GM21717 (cell line): ENCODE measurements around the gene ALG2.

Experiments
- ATAC-seq: cut with Tn5 transposase; IDR thresholded peaks from one replicate; pipeline ENCODE4 v1.9.1; 2021; ENCODE audit warnings: mild to moderate bottlenecking, moderate library complexity; ENCODE audit not compliant: unreplicated experiment

Gene ALG2

DNA sequence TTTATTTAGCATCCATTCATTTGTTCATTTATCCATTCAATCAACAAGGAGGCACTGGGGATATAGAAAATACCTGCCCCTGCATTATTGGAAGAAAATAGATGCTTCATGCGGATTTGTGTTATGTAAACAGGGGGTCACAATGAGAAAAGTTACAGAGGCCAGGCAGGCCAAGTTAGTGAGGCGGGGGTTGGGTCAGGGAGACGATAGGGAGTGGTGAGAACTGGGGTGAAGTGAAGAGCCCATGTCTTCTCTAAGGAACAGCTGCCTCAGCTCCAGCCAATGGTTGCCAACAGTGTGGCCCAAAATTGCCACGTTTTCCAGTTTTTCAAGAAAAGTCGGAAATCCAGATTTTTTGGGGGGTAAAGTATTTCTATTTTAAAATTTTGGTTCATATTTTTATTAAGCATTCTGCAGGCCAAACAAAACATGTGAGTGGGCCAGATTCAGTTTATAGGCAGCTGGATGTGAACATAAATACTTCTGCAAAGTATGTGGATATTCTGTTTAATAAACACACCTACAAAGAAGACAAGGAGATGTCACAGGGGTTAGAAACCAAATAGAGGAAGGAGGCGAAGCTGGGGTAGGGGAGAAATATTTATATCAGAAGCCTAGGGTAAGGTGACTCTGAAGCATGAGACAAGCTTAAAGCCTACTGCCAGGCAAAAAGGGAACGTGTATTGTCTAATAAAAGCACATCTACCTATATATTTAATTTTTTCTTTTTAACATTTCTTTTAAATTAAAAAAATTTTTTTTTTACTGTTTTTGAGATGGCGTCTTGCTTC, 44.0 kb downstream of the ALG2 start:
- no peak for ATAC-seq

DNA sequence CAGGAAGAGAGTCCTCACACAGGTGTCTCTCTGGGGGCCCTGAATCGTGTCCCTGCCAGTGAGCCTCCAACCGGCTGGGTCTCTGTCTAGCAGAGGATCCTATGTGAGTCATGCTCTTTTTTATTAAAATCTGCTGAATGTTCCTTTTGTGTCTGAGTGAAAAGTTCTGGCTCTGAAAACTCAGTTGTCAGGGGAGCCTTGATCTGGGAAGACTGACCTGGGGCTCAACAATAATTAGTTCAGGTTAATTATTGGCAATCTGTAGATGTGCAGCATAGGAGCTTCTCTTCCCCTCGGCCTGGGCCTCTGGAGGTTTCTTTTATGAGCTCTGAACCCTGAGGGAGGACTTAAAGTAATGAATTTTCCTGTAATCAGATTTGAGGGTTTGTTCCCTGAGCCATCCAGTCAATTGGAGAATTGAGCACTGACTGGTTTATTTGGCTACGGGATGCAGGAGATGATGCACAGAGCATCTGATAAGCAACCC, 45.2 kb downstream of the ALG2 start:
- no peak for ATAC-seq

DNA sequence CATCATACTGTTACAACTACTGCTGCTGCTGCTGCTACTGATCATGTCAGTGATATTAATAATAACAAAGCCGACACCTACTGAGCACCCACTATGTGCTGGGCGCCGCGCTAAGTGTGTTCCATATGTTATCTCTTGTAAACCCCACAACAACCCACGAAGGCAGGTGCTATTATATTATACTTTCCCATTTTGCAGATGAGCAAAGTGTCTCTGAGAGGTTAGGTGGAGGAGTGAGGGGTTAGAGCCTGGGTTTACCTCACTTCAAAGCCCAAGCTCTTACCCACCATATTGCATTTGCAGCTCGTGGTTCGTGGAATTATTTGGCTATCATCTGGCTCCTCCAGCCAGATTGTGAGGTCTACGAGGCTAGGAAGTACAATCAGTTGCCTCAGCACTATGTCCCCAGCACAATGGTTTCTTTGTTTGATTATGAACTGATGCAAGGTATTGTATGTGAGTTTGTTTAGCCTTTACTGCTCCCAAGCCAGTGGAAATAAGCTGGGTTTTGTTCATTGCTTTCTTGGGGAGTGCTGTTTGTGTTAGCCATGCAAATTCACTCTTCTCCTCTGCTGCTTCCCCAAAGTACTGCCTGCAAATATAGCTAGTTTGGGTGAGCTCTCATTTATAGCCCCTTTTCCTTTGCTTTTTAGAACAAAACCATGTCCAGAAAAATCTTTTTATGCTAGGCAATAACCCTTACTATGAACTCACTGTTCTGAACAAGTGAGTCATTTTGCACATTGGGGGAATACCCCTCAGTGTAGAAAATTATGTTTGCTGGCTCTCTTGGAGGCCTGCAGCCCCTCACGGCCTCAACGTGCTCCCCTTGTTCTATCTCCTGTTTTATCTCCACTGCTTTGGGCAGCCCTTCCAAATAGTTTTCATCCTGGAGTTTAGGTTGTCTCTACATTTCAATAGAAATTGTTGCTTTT, 47.9 kb downstream of the ALG2 start:
- peak; percentile 49 for ATAC-seq

DNA sequence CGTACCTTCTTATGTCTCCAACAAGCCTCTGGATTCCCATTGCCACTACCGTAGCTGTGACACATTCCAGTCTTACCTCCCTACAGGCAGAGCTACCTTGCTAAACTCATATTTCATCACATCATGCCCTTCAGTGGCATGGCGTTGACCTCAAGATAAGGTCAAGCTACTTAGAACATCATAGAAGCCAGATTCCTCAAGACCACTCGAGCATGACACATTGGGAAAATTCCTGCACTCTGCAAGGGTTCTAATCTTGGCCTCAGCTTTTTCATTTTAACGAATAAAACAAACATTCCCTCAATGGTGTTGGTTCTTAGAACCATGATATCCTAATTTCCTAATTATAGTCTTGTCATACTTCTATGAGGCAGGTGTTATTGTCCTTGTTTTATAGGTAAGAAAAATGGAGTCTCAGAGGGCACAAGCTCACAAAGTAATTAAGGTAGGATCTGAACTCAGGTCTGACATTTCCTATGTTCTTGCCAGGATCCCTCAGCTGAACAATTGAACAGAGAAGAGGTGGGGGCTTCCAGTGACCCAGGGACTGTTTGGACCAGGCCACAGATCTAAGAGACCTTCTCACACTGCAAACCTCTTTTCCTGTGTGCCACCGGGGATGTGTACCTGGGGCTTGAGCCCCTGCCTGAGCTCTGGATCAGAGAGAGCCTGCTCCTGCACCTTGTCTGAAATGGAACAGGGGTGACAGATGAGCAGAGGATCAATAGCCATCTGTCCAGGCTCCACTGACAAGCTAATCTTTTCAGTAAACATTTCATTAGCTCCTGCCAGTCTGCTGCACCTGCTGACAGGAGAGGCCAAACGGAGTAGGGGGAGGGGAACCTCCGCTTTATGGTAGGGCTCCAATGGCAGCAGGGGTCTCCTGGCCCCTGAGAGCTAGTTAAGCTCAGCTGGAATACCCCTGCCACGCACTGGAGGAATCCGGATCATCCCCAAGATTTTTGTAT, 49.3 kb downstream of the ALG2 start:
- ATAC-seq = no peak

DNA sequence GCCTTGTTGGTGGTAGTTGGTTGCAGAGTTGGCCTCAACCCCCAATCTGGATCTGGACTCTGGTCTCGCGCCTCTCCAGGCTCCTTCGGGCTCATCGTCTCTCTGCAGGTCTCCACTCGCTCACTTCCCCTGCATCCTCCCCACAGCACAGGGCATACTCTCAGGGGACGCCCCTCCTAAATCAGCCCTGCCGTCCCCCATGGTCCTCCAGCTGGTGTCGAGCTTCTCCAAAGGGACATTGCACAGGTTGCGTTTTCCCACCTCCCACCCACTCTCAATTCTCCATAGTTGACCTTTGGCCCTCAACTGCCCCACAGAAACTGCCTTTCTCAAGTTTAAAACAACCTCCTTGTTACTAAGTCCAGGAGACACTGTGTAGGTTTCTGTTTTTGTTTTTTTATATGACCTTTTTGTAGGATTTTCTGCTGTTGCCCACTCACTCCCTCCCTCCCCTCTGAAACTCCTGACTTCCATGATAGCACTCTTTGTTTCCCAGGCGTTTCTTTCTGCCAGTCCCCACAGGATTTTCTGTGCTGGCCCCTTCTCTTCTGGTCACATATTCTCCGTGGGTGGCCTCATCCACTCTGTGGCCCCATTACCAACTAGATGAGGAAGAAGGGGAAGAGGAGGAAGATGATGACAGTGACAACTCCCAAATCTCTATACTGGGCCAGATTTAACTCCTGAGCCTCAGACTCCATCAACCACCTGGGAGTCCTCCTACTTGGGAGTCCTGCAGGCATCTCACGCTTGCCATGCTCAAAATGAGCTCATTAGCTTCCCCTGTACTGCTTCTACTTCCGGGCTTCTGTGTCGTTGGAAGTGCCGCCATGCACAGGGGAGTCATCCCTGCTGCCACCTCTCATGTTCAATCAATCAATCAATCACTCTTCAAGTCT, 50.3 kb downstream of the ALG2 start:
- no peak for ATAC-seq

DNA sequence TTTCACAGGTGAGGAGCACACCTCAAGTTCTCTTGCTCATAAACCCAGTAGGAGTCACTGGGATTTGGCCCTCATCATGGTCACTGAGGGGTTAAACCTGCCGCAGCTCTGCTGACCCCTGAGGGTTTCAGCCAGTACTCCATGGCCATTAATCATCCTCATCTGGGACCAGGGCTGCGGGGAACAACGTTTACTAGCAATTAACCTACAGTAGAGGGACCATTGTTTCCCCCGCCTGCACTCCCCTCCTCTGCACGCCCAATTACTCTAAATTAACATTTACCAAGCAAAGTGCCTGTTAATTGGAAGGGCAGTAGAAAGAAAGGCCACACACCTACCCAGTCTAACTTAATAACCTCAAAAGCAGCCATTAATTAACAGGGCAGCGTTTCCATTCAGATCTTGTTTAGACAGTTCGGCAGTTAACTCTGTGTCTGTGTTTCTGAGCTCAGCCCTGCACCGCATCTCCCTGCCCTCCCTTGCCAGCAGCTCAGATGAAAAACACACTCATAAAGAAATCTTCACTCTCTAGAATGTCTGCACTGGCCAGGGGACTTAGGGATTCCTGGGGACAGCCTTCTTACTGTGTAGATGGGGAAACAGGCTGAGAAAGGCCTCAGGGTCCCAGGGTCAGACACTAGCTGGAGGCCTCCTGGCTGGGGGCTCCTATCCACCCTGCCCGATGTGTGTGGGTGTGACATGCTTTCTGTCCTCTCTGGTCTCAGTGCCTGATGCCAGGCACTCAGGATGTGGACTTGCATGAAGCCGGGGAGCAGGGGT, 51.6 kb downstream of the ALG2 start:
- no peak for ATAC-seq

DNA sequence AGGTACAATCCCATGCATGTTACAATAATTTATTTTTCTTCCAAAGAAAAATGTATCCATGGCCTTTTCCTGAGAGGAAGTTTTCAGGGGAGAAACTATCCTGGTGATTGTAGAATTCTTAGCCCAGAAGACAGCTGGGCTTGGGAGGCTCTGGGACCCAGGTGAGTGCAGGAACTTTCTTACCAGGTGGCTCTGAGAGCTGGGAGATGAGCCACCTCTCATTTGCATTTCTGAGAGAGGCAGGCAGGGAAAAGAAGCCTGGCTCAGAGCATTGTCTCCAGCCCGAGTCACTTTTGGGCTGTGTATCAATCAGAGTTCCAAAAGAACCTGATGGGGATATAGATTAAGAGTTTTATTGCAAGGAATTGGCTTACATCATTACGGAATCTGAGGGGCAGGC, 52.7 kb downstream of the ALG2 start:
- no peak for ATAC-seq

DNA sequence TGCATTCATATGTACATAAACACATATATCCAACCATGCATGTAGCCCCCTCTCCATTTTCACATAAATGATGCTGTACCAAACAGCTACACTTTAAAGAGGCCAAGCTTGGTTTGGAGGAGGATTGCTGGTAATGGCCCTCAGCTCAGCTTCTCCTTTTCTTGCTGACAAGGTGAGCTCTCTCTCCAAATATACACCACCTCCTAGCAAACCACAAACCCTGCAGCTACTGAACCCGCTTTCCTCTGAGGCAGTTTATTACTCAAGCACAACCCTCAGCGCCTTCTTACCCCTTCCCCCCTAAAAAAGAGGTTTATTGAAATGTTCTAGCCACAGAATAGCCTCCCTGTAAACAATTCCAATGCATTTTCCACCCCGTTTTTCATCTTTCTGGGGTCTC, 54.0 kb downstream of the ALG2 start:
- no peak for ATAC-seq

DNA sequence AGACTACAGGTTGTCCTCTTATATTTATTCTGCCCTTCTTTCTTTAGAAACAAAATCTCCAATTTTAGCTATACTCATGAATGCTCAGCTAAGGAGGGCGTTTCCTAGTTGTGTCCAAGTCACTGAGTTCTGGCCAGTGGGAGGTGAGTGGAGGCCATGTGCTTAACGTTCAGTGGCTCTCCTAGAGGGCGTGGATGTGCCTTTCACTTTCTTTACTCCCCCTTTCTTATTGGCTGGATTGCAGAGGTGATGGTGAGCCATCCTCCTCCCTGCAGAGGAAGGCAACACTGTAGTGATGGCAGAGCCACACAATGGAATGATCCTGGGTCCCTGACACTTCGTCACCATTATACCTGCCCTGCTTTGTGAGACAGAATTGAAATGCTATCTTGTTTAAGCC, 54.6 kb downstream of the ALG2 start:
- ATAC-seq = no peak
